Thymus (tissue), 11 donors: ENCODE results near the gene LDLRAD3. TPM values are rescaled to one million over a fixed set of nuclear protein-coding genes. Genes with fewer than 3 reads are reported as not detected.

ENCODE experiments used
- DNase-seq, 9 donors: peaks; one replicate each; pipeline ENCODE4 v3.0.0-alpha.2; 2013; ENCODE audit warnings: low spot score in 9 of 9, low read depth in 6 of 9, missing footprints in 1 of 9
- H3K27ac ChIP-seq, 2 donors: one replicate each; pipeline ENCODE4 v1.5.1; 2013; ENCODE audit warnings: control low read depth in 1 of 2, low read depth in 1 of 2, low read length in 1 of 2, mild to moderate bottlenecking in 1 of 2, moderate library complexity in 1 of 2
- H3K27me3 ChIP-seq, 2 donors: one replicate each; pipeline ENCODE4 v1.5.1; 2013; ENCODE audit warnings: low read length in 1 of 2; ENCODE audit not compliant: control insufficient read depth in 2 of 2, insufficient read depth in 1 of 2
- H3K36me3 ChIP-seq, 2 donors: one replicate each; pipeline ENCODE4 v1.5.1; 2013; ENCODE audit warnings: low read length in 1 of 2, mild to moderate bottlenecking in 1 of 2, moderate library complexity in 1 of 2; ENCODE audit not compliant: control insufficient read depth in 2 of 2, insufficient read depth in 2 of 2
- H3K4me1 ChIP-seq, 2 donors: one replicate each; pipeline ENCODE4 v1.5.1; 2013; ENCODE audit warnings: low read length in 2 of 2; ENCODE audit not compliant: control insufficient read depth in 2 of 2, insufficient read depth in 2 of 2
- H3K4me3 ChIP-seq, 2 donors: one replicate each; pipeline ENCODE4 v1.5.1; 2013; ENCODE audit warnings: low read length in 2 of 2, control low read depth in 1 of 2, mild to moderate bottlenecking in 1 of 2
- H3K9me3 ChIP-seq, 2 donors: one replicate each; pipeline ENCODE4 v1.5.1; 2013; ENCODE audit warnings: low read length in 1 of 2, mild to moderate bottlenecking in 1 of 2; ENCODE audit not compliant: control insufficient read depth in 2 of 2, insufficient read depth in 1 of 2
- WGBS: extraction: QIAGEN DNeasy Blood & Tissue Kit; methylation state at CpG from one replicate; pipeline ENCODE4 v1.1.7; 2013; 5-methylcytosine and 5-hydroxymethylcytosine counted together
- polyA plus RNA-seq: library from polyadenylated mRNA; stranded (reverse); fragments of 200-250 nt; gene quantifications from one replicate; pipeline ENCODE4 v1.2.3, GENCODE V29; 2013
- total RNA-seq: library from RNA; stranded (reverse); fragments of 120-200 nt; gene quantifications from one replicate; pipeline ENCODE4 v1.2.4, GENCODE V29; 2013
- donor health status: healthy.

Gene LDLRAD3
- total and polyA plus RNA-seq, 2 donors, result 2.1 to 6.9 TPM

GRCh38 chr11:36108881-36109589, 165.2 kb downstream of the LDLRAD3 start:
- no peak for DNase-seq
- Histone ChIP-seq H3K27me3 (no peaks in the 10 kb centered on the region), H3K27ac (no peak overlapping the region), H3K4me3 (no peak overlapping the region), H3K36me3 (no peaks in the 10 kb centered on the region), H3K9me3 (no peaks in the 10 kb centered on the region), H3K4me1 (peaks cover 0 to 7% of the 10 kb centered on the region in 2 donors)
- 93% methylated on average over 12 of the region's 12 CpGs for WGBS

GRCh38 chr11:36109590-36109849, 165.7 kb downstream of the LDLRAD3 start:
- Histone ChIP-seq H3K27ac (no peak overlapping the region), H3K4me1 (peaks cover 0 to 7% of the 10 kb centered on the region in 2 donors), H3K27me3 (no peaks in the 10 kb centered on the region), H3K4me3 (no peak overlapping the region), H3K9me3 (no peaks in the 10 kb centered on the region), H3K36me3 (no peaks in the 10 kb centered on the region)
- no peak for DNase-seq
- 91% methylated on average over 3 of the region's 3 CpGs for WGBS

DNA sequence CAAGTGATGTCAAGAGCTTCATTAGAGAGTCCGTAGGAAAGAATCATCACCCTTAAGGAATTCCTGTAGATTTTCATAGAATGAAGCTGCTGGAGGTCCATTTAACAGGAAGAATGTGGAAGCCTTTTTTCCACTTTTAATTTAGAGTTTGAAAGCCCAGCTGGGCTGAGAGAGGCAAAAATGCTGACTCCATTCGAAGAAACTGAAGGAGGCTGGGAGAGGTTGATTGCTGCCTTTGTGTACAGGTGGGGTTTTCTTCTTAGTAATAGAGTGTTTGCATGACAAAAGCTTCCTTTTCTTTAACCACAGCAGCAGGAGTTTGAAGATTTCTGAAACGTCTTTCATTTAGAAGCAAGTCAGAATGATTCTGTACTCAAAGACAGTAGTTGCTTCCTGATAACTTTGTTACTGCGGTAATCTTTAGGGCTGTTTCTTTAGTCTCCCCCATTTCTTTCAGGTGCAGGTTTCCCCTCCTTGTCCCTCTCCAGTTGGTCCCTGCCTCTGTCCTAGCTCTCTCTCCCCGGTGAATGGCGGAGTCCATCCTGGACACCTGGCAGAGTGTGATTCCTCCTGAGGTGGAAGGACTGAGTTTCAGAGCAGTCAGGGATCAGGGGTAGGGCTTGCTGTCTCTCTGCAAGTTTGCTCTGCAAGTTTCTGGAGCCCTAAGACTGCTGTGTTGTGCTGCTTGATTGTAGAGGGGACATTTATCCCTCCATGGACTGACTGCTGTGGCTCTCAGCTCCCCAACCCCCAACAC, 166.2 kb downstream of the LDLRAD3 start:
- Histone ChIP-seq H3K4me3 (no peak overlapping the region), H3K36me3 (no peaks in the 10 kb centered on the region), H3K27me3 (no peaks in the 10 kb centered on the region), H3K27ac (no peak overlapping the region), H3K9me3 (no peaks in the 10 kb centered on the region), H3K4me1 (peaks cover 0 to 7% of the 10 kb centered on the region in 2 donors)
- DNase-seq, result peak in 2 of 9 donors; percentile 6 to 19
- WGBS, result 50% methylated on average over 6 of the region's 6 CpGs

DNA sequence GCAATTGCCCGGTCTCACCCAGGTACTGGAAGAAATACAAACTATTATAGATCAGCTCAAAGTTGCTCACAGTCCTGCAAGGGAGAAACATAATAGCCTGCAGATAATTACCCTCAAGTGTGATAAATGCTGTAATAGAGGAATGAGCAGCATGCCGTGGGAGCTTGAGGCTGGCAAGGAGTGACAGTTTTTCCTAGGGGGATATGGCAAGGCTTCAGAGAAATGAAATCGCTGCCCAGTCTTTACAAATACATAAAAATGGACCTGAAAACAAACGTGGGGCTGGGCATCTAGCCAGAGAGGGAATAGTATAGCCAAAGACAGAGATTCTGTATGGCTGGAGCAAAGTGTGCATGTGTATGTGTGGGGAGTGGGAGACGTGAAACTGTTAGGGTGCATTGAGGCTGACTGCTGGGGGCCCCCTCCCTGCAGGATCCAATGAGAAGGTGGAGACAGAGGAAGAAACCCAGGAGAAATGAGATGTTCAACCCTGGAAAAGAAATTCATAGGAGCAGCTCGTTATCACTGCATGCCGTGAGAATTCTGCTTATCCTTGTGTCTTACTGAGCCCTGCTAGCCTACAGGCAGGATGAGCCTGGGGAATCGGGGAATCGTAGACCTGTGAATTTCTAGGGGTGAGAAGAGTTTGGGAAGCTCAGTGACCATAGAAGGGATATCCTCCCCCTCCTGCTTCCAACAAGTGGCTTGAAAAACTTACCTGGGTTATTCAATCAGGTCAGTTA, 167.0 kb downstream of the LDLRAD3 start:
- no peaks in the 10 kb centered on the region for H3K36me3 ChIP-seq
- H3K27me3 ChIP-seq, result no peaks in the 10 kb centered on the region
- DNase-seq, result no peak
- 83% methylated on average over 9 of the region's 9 CpGs for WGBS
- H3K4me1 ChIP-seq, result peaks cover 0 to 7% of the 10 kb centered on the region in 2 donors
- H3K27ac ChIP-seq, result no peak overlapping the region
- H3K4me3 ChIP-seq, result no peak overlapping the region
- H3K9me3 ChIP-seq, result no peaks in the 10 kb centered on the region

- Histone ChIP-seq H3K4me1 (peaks cover 0 to 7% of the 10 kb centered on the region in 2 donors), H3K36me3 (no peaks in the 10 kb centered on the region), H3K4me3 (no peak overlapping the region), H3K27ac (no peak overlapping the region), H3K9me3 (no peaks in the 10 kb centered on the region), H3K27me3 (no peaks in the 10 kb centered on the region)
- WGBS, result 98% methylated on average over 7 of the region's 7 CpGs
- DNase-seq, result no peak
These were observed 170.2 kb downstream of the LDLRAD3 start for GRCh38 chr11:36114095-36114494.

- Histone ChIP-seq H3K36me3 (no peaks in the 10 kb centered on the region), H3K27me3 (no peaks in the 10 kb centered on the region), H3K4me1 (peaks cover 0 to 4% of the 10 kb centered on the region in 2 donors), H3K27ac (no peak overlapping the region), H3K9me3 (no peaks in the 10 kb centered on the region), H3K4me3 (no peak overlapping the region)
- no peak for DNase-seq
- 94% methylated on average over 9 of the region's 9 CpGs for WGBS
These were observed 171.5 kb downstream of the LDLRAD3 start for GRCh38 chr11:36115378-36115801.

- no peak overlapping the region for H3K27ac ChIP-seq
- no peak overlapping the region for H3K4me3 ChIP-seq
- no peaks in the 10 kb centered on the region for H3K36me3 ChIP-seq
- 72% methylated on average over 6 of the region's 6 CpGs for WGBS
- H3K27me3 ChIP-seq, result no peaks in the 10 kb centered on the region
- DNase-seq, result no peak
- H3K4me1 ChIP-seq, result no peaks in the 10 kb centered on the region
- no peaks in the 10 kb centered on the region for H3K9me3 ChIP-seq
These were observed 172.3 kb downstream of the LDLRAD3 start for GRCh38 chr11:36116161-36116560.

- Histone ChIP-seq H3K4me3 (no peak overlapping the region), H3K27ac (no peak overlapping the region), H3K27me3 (no peaks in the 10 kb centered on the region), H3K9me3 (no peaks in the 10 kb centered on the region), H3K36me3 (no peaks in the 10 kb centered on the region), H3K4me1 (no peaks in the 10 kb centered on the region)
- 87% methylated on average over 2 of the region's 2 CpGs for WGBS
- DNase-seq, result no peak
These were observed 174.2 kb downstream of the LDLRAD3 start for GRCh38 chr11:36118084-36118483.

DNA sequence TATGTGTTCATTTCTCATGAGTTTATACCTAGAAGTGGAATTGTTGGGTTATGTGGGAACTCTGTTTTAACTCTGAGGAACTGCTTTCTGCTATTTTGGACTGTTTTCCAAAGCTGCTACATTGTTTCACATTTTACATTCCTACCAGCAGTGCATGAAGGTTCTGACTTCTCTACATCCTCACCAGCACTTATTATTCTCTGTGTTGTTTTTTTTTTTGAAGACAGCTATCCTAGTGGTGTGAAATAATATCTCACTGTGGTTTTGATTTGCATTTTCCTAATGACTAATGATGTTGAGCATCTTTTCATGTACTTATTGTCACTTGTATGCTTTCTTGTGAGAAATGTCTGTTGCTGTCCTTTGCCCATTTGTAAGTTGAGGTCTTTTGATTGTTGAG, 175.4 kb downstream of the LDLRAD3 start:
- no peaks in the 10 kb centered on the region for H3K36me3 ChIP-seq
- no peak for DNase-seq
- H3K27ac ChIP-seq, result no peak overlapping the region
- H3K4me3 ChIP-seq, result no peak overlapping the region
- H3K9me3 ChIP-seq, result no peaks in the 10 kb centered on the region
- H3K4me1 ChIP-seq, result no peaks in the 10 kb centered on the region
- no peaks in the 10 kb centered on the region for H3K27me3 ChIP-seq
